Epithelial cell of proximal tubule (primary cell): ENCODE data around the gene GPR42. TPM values are rescaled to one million over a fixed set of nuclear protein-coding genes. Genes with fewer than 3 reads are reported as not detected.

Experiments used
- DNase-seq: peaks from one replicate; pipeline ENCODE4 v3.0.0-alpha.2; 2011; ENCODE audit warnings: low read depth
- H3K4me3 ChIP-seq: 2 replicates; pipeline ENCODE4 v1.5.1; 2011; ENCODE audit warnings: low read depth, mild to moderate bottlenecking, low read length
- total RNA-seq: library from RNA; depleted of rRNA; stranded (reverse); fragments of >200 nt; gene quantifications from 2 replicates; pipeline ENCODE4 v1.2.3, GENCODE V29; 2015
- TF ChIP-seq, protein P1 (sequence below): conservative IDR thresholded peaks from 2 replicates; pipeline ENCODE4 v1.5.1; 2012; ENCODE audit warnings: low read depth, mild to moderate bottlenecking, low read length

Gene GPR42
- total RNA-seq, 1 donor from 2014 or later, result not detected

DNA sequence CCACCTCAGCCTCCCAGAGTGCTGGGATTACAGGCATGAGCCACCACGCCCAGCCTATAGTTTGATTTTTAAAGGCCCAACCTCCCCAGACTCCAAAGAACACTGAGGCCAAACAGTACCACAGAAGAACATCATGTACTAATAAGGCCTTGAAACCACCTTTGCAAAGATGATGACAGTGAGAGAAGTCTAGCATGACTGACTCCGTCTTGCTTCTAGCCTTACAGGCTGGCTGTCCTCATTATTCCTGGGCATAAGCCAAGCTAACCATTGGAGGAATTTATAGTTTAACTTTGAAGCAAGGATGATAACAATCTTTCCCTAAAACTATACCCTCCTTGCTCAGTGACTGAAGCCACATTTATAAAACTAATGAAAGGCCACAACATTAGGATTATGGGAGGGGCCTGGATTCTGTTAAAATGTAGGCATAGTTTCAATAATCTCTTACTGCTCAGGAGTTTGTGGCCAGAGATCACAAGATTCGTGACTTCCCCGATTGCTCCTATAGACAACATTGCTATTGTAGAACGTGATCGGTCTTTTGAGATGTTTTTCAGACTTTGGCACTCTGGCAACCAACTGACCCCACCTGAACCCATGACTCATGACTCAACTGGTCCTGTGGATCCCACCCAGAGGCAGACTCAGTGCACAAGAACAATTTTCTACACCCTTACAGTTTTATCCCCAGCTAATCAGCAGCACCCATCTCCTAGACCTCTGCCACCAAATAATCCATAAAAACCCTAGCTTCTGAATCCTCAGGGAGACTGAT is 17.6 kb downstream of the GPR42 start:
- no peak overlapping the region for H3K4me3 ChIP-seq
- TF ChIP-seq, protein P1, sequence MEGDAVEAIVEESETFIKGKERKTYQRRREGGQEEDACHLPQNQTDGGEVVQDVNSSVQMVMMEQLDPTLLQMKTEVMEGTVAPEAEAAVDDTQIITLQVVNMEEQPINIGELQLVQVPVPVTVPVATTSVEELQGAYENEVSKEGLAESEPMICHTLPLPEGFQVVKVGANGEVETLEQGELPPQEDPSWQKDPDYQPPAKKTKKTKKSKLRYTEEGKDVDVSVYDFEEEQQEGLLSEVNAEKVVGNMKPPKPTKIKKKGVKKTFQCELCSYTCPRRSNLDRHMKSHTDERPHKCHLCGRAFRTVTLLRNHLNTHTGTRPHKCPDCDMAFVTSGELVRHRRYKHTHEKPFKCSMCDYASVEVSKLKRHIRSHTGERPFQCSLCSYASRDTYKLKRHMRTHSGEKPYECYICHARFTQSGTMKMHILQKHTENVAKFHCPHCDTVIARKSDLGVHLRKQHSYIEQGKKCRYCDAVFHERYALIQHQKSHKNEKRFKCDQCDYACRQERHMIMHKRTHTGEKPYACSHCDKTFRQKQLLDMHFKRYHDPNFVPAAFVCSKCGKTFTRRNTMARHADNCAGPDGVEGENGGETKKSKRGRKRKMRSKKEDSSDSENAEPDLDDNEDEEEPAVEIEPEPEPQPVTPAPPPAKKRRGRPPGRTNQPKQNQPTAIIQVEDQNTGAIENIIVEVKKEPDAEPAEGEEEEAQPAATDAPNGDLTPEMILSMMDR, result no peak
- DNase-seq, result peak; percentile 13

DNA sequence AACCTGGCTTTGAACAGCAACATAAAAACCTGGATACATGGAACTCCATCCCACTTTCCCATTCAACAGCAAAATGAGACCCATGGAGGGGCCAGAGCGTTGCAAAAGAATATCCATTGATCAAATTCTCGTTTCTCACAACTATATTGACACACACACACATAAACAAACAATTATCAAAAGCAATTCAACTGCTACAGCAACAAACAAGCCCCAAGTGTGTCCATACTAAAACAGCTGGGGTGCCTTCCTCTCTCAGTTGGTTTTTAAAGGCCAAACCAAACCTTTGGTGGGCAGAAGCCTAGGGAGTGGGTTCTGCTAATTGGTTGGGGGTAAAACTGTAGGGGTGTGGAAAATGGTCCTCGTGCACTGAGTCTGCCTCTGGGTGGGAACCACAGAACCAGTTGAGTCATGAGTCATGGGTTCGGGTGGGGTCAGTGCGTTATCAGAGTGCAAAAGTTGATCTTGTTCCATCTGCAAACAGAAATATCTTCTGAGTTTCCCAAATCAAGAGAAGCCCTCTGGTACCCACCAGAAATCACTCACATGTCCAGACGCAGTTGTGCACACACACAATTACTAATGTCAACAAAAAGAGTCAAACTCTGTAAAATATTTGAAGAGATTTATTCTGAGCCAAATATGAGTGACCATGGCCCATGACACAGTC is 18.5 kb downstream of the GPR42 start:
- no peak overlapping the region for H3K4me3 ChIP-seq
- TF ChIP-seq, protein P1, result no peak
- DNase-seq, result no peak

DNA sequence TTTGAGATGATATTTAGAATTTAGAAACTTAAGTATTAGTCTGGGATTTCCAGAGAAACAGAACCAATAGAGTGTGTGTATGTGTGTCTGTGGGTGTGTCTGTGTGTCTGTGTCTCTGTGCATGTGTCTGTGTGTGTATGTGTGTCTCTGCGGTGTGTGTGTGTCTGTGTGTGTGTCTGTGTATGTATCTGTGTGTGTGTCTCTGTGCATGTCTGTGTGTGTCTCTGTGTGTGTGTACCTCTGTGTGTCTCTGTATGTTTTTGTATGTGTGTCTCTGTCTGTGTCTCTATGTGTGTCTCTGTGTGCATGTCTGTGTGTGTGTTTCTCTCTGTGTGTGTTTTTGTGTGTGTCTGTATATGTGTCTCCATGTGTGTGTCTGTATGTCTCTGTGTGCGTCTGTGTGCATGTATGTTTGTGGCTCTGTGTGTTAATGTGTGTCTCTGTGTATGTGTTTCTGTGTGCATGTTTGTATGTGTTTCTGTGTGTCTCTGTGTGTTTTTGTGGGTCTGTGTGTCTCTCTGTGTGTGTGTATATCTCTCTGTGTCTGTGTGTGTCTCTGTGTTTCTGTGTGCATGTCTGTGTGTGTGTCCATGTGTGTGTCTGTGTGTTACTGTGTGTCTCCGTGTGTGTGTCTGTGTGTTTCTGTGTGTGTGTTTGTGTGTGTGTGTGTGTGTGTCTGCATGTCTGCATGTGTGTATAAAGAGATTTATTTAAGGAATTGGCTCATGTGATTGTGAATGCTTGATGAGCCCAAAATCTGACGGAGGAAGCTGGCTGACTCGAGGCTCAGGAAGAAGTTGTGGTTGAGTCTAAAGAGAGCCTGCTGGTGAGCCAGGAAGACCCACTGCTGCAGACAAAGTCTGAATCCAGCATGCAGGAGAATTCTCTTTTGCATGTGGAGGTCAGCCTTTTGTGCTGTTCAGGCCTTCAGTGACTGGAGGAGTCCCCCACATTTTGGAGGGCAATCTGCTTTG is 22.2 kb downstream of the GPR42 start:
- H3K4me3 ChIP-seq, result no peak overlapping the region
- TF ChIP-seq, protein P1, result no peak
- no peak for DNase-seq

DNA sequence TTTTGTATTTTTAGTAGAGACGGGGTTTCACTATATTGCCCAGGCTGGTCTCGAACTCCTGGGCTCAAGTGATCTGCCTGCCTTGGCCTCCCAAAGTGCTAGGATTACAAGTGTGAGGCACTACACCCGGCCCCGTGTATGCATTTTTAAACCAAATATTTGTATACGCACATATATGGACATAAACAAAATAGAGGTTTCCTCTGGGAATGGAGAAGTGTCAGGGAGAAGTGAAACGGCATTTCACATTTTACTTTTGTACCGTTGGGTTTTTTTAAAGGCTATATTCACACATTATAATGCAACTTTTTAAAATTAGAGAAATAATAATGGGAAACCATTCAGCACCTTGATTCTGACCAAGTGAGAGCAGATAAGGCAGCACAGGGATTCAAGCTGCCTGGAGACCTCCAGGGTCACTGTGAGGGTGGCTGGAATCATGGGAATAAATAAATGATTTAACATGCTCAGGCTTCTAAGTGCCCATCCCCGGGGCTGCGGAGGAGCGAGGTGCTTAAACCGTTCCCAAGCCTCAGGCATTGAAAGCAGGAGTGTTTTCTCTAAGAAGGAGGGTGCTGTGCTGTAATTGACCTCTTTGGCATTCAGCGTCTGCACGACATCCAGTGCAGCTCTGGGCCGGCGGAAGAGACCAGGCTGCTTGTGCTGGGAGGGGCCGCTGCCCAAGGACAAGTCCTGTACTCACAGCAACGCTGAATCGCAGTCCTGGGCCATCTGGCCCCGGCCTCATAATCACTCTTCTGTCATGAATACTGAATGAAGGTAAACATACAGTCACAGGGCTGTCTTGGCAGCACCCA is 24.7 kb downstream of the GPR42 start:
- TF ChIP-seq, protein P1, result no peak
- H3K4me3 ChIP-seq, result no peak overlapping the region
- DNase-seq, result no peak

DNA sequence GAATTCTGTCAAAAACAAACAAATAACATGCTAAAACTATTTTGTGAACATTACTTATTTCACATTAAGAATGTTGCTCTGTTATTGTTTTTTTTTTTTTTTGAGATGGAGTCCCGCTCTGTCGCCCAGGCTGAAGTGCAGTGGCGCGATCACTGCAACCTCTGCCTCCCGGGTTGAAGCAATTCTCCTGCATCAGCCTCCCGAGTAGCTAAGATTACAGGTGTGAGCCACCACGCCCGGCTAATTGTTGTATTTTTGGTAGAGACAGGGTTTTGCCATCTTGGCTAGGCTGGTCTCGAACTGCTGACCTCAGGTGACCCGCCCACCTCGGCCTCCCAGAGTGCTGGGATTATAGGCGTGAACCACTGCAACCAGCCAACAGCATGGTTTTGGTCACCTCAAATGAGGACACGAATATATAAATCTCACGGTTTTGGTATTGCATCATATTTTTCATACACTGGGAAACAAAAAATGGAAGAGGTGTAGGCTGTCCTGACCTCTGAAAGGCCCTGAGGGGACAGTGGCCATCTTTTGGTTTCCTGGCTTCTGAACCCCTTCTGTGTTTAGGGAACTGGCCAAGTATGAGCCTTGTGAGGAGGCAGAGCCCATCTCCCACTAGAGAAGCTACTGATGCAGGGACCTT is 25.5 kb downstream of the GPR42 start:
- TF ChIP-seq, protein P1, result no peak
- no peak overlapping the region for H3K4me3 ChIP-seq
- DNase-seq, result no peak

DNA sequence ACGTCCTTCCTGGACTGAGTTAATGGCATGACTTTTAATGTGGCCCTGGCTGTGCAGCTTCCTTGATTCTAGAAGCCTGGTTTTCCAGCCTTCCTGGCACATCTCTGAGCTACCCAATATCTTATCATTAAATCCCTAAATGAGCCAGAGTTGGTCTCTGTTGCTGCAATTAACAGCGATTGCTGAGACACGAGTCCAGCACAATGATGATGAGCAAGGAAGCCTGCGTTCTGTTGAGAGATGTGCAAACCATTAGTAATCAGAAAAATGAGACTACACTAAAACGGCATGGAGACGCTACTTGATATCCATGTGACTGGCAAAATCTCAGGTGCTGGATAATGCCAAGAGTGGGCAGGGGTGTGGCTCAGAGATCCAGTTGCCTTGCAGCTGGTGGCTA is 26.2 kb downstream of the GPR42 start:
- TF ChIP-seq, protein P1, result no peak
- H3K4me3 ChIP-seq, result no peak overlapping the region
- no peak for DNase-seq
